Kidney (tissue), 14 donors: ENCODE results near the gene CREG2. TPM values are rescaled to one million over a fixed set of nuclear protein-coding genes. Genes with fewer than 3 reads are reported as not detected.

Experiments
- DNase-seq, 5 donors: peaks; one replicate each; pipeline ENCODE4 v3.0.0-alpha.2; 2013 to 2020
- FAIRE-seq: peaks from 2 replicates; lab custom pipeline; 2012; peaks lifted over from hg19 to GRCh38; lab: Jason Lieb, UNC
- H3K27ac ChIP-seq, 2 donors: one replicate each; pipeline ENCODE4 v1.7.0; 2013; ENCODE audit warnings: low read depth in 2 of 2, low read length in 2 of 2, inconsistent platforms in 1 of 2
- H3K27me3 ChIP-seq: one replicate; pipeline ENCODE4 v1.7.1; 2013; ENCODE audit warnings: low read length, inconsistent platforms; ENCODE audit not compliant: control insufficient read depth, insufficient read depth
- H3K36me3 ChIP-seq, 3 donors: one replicate each; pipeline versions ENCODE4 v1.7.0 to v1.7.1; 2013; ENCODE audit warnings: low read length in 3 of 3, control low read depth in 1 of 3, inconsistent platforms in 1 of 3; ENCODE audit not compliant: insufficient read depth in 3 of 3, control insufficient read depth in 2 of 3
- H3K4me1 ChIP-seq, 3 donors: one replicate each; pipeline versions ENCODE4 v1.7.0 to v1.7.1; 2013; ENCODE audit warnings: low read length in 3 of 3, inconsistent platforms in 1 of 3, low read depth in 1 of 3; ENCODE audit not compliant: control insufficient read depth in 2 of 3, insufficient read depth in 2 of 3
- H3K4me3 ChIP-seq, 3 donors: one replicate each; pipeline versions ENCODE4 v1.7.0 to v1.8.1; 2013; ENCODE audit warnings: low read length in 3 of 3, control low read depth in 1 of 3, inconsistent platforms in 1 of 3
- H3K9ac ChIP-seq, 3 donors: one replicate each; pipeline versions ENCODE4 v1.7.0 to v1.7.1; 2013; ENCODE audit warnings: low read length in 3 of 3, control low read depth in 1 of 3, inconsistent platforms in 1 of 3
- H3K9me3 ChIP-seq, 3 donors: one replicate each; pipeline versions ENCODE4 v1.7.0 to v1.7.1; 2013; ENCODE audit warnings: low read length in 3 of 3, control low read depth in 1 of 3, inconsistent platforms in 1 of 3; ENCODE audit not compliant: control insufficient read depth in 2 of 3, insufficient read depth in 1 of 3
- CTCF ChIP-seq: IDR thresholded peaks from 3 replicates; pipeline ENCODE4 v1.5.1; 2012; ENCODE audit warnings: mild to moderate bottlenecking, moderate library complexity, borderline replicate concordance; ENCODE audit not compliant: insufficient read depth; ENCODE audit errors: extremely low read depth
- intact Hi-C: fragments of 100-400 bp; cut with DNase I; formaldehyde crosslinking; loops from one replicate; pipeline ENCODE4 v1.11.1; 2022
- polyA plus RNA-seq: library from polyadenylated mRNA; stranded (reverse); fragments of 350-450 nt; fragmentation: Illumina TruSeq; extraction: RNeasy Lipid Tissue Mini Kit (QIAGEN cat#74804); gene quantifications from one replicate; pipeline ENCODE4 v1.2.3, GENCODE V29; 2014; ENCODE audit warnings: low read depth, low replicate concordance; ENCODE audit not compliant: insufficient read depth
- total RNA-seq: library from RNA; stranded (reverse); fragmentation: NEBNext Ultra II Directional; extraction: Animal tissue kit (Norgen Biotek cat#: 25700); gene quantifications from one replicate; pipeline ENCODE4 v1.2.1, GENCODE V29; 2021
- donor health status: control.
- donor health status: control.
- donor health status: control.
- donor health status: control.
- donor health status: control.
- donor health status: DM: yes; HTN: yes; CAD: no.
- donor health status: Normal renal cell carcinoma (clear cell type).

Gene CREG2
- total and polyA plus RNA-seq, 2 donors from 2014 or later: 0.69 TPM; not detected in 1

GRCh38 chr2:101311696-101312017, 75.6 kb downstream of the CREG2 start:
- no peak overlapping the region for H3K4me3 ChIP-seq
- TF ChIP-seq CTCF: no peak

DNA sequence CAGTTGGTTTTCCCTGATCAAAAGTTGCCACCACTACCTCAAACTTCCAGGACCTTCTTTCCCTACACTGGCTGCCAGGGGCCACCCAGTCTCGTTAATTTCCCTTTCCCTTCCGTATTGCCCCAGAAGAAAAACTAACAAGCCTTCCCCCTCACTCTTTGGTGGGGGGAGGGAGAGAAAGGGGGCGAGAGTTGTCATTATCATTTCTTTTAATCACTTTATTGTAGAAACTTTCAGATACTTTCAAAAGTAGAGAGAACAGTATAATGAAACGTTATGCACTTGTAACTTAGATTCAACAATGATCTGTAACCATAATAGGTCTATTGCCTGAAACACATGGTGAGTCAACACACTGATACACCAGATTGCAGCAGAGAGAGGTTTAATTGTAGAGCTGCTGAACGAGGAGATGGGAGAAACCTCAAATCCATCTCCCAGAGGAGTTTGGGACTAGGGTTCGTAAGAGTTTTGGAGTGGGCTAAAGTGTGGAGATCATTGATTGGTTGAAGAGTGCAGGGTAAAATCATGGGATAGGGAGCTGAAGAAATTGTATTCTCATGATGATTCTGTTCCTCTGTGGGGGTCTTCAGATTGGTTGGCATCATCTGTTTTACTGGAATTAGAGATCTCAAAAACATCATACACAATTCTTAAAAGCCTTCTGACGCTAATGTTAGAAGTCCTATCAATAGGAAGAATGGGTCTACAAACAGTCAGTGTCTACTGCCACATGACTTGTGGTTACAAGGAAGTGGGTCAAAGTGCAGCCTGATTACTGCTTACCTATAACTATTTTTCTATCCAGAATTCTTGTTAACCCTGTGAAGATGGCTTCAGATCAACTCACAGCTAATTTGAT, 76.2 kb downstream of the CREG2 start:
- no peak for FAIRE-seq
- Histone ChIP-seq H3K4me3 (no peak overlapping the region), H3K27ac (no peak overlapping the region), H3K9me3 (no peaks in the 10 kb centered on the region), H3K9ac (no peak overlapping the region), H3K36me3 (no peaks in the 10 kb centered on the region), H3K4me1 (peaks cover 5 to 9% (median 5%) of the 10 kb centered on the region in 3 donors), H3K27me3 (no peaks in the 10 kb centered on the region)
- TF ChIP-seq CTCF: no peak
- intact Hi-C loops: no loop called here
- no peak for DNase-seq

More at GRCh38 chr2:101311696-101312017, 75.6 kb downstream of the CREG2 start:
- Histone ChIP-seq H3K9ac (no peak overlapping the region), H3K27ac (no peak overlapping the region), H3K9me3 (no peaks in the 10 kb centered on the region), H3K27me3 (no peaks in the 10 kb centered on the region), H3K4me1 (peaks cover 0 to 9% (median 3%) of the 10 kb centered on the region in 3 donors), H3K36me3 (no peaks in the 10 kb centered on the region)
- intact Hi-C loops: no loop called here
- FAIRE-seq: no peak
- no peak for DNase-seq

DNA sequence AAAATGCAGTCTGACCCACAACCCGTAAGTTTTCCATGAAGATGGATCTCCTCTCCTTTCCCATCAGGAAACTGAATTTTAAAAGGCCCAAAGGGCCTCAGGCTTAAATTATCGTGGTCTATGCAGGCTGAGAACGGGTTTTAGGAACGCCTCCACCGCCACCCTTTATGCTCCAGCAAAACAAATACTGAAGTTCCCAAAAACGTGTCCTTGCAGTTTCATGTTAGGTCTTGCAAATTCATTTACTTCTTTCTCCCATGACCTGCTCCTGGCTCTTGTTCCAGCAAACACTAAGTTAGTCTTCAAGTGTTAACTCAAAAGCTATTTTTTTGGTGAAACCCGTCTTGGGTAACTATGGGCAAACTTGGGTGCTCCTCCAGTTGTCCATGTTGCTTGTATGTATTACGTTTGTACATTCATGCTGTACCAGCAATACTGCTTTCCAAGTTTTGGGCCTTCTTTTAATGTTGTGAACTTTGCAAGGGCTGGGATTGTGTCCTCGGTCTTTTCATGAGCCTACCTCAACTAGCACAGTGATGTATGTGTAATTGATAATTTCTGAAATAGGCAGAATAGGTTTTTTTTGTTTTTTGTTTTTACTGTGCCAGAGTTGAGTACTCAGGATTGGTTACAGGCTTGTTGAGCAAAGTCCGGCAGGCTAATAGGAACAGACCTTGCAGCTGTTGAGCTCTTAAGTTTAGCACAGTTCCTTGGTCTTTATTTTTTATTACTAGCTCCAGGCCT, 77.0 kb downstream of the CREG2 start:
- intact Hi-C loops: no loop called here
- Histone ChIP-seq H3K4me3 (no peak overlapping the region), H3K4me1 (peaks cover 5 to 11% (median 9%) of the 10 kb centered on the region in 3 donors), H3K27me3 (no peaks in the 10 kb centered on the region), H3K9me3 (no peaks in the 10 kb centered on the region), H3K27ac (no peak overlapping the region), H3K9ac (no peak overlapping the region), H3K36me3 (no peaks in the 10 kb centered on the region)
- FAIRE-seq (no peak), DNase-seq (no peak)
- no peak for TF ChIP-seq CTCF
